Pancreas (tissue), 10 donors: ENCODE results near the gene LINC00632. TPM values are rescaled to one million over a fixed set of nuclear protein-coding genes. Genes with fewer than 3 reads are reported as not detected.
"Not testable (repeated sequence)": the region's sequence is repeated elsewhere in the genome, so short reads cannot be mapped to it uniquely, and the experiment has no call there.

Experiments
- ATAC-seq, 4 donors: fragments of 200-7000 bp; cut with Tn5 transposase; one replicate each; pipeline versions ENCODE4 v1.8.0 to v1.9.1; 2020; ENCODE audit warnings: mild to moderate bottlenecking in 4 of 4, moderate library complexity in 4 of 4
- DNase-seq, 6 donors: peaks; one replicate each; pipeline ENCODE4 v3.0.0-alpha.2; 2020
- FAIRE-seq: peaks from 2 replicates; lab custom pipeline; 2012; peaks lifted over from hg19 to GRCh38; lab: Jason Lieb, UNC
- H3K27ac ChIP-seq, 4 donors: fragments of 200-600 bp; sonication (generic); 1 replicate in 3 of 4; 2 replicates in 1 of 4; pipeline versions ENCODE4 v1.5.0 to v1.8.0; 2020
- H3K27me3 ChIP-seq, 4 donors: fragments of 200-600 bp; one replicate each; pipeline ENCODE4 v1.8.0; 2021
- H3K36me3 ChIP-seq, 3 donors: fragments of 200-600 bp; sonication (generic) in 1 of 3; one replicate each; pipeline versions ENCODE4 v1.5.0 to v1.8.0; 2020 to 2021
- H3K4me1 ChIP-seq, 3 donors: fragments of 200-600 bp; one replicate each; pipeline ENCODE4 v1.8.0; 2021
- H3K4me3 ChIP-seq, 4 donors: fragments of 200-600 bp; sonication (generic) in 2 of 4; one replicate each; pipeline versions ENCODE4 v1.5.0 to v1.8.0; 2020 to 2021
- H3K9me3 ChIP-seq, 4 donors: fragments of 200-600 bp; one replicate each; pipeline ENCODE4 v1.8.0; 2021
- CTCF ChIP-seq, 4 donors: fragments of 200-600 bp; sonication (generic) in 3 of 4; IDR thresholded peaks; one replicate each; pipeline versions ENCODE4 v1.5.0 to v1.8.0; 2021; ENCODE audit warnings: antibody characterized with exemption in 4 of 4
- WGBS, 2 donors: extraction: QIAGEN DNeasy Blood & Tissue Kit; methylation state at CpG; one replicate each; pipeline ENCODE4 v1.1.7; 2013; 5-methylcytosine and 5-hydroxymethylcytosine counted together
- intact Hi-C, 3 donors: fragments of 100-400 bp; cut with DNase I; formaldehyde crosslinking; loops; one replicate each; pipeline versions ENCODE4 v1.11.1 to v1.14.2; 2022
- polyA plus RNA-seq, 2 donors: library from polyadenylated mRNA; stranded (reverse); fragments of 200-250 nt; gene quantifications; one replicate each; pipeline ENCODE4 v1.2.3, GENCODE V29; 2013
- total RNA-seq, 6 donors: library from RNA; stranded (reverse); fragmentation: NEBNext Ultra II Directional in 4 of 6; extraction: Animal tissue kit (Norgen Biotek cat#: 25700) in 4 of 6; gene quantifications; one replicate each; pipeline versions ENCODE4 v1.2.1 to v1.2.4, GENCODE V29; 2021 to 2023
- donor health status: healthy with polysubstance abuse.
- donor health status: DM: no; HTN: no; CAD: no; lungs with moderate emphysema.
- donor health status: DM: no; HTN: no; CAD: no.
- donor health status: control.
- donor health status: control.
- donor health status: Bipolar disorder and iron deficiency.
- donor health status: DM: yes; HTN: yes; CAD: no.
- donor health status: DM: no; HTN: no; CAD: no.
- donor health status: DM: no; HTN: no; CAD: no.
- donor health status: DM: yes; HTN: yes; CAD: no.

Gene LINC00632
- total and polyA plus RNA-seq, 8 donors = 0.47 to 221 (median 75.0) TPM

- H3K27me3 ChIP-seq = peaks cover 0 to 6% (median 0%) of the 10 kb centered on the region in 4 donors
- no peak overlapping the region for H3K27ac ChIP-seq
- no peak for TF ChIP-seq CTCF (IDR thresholded peaks at IDR 0.05)
- no peaks in the 10 kb centered on the region for H3K9me3 ChIP-seq
- no peaks in the 10 kb centered on the region for H3K4me1 ChIP-seq
- no peak overlapping the region for H3K4me3 ChIP-seq
- DNase-seq (no peak), FAIRE-seq (peak; percentile 73), ATAC-seq (no peak)
- no peaks in the 10 kb centered on the region for H3K36me3 ChIP-seq
- intact Hi-C loops = no loop called here
- WGBS, 2 donors = 65 to 67% methylated on average over 5 of the region's 5 CpGs
Measured at GRCh38 chrX:140687706-140688105, 21.9 kb upstream of the LINC00632 start.

- H3K36me3 ChIP-seq, H3K27ac ChIP-seq, H3K4me3 ChIP-seq, intact Hi-C loops, ATAC-seq, H3K4me1 ChIP-seq, H3K9me3 ChIP-seq, H3K27me3 ChIP-seq, FAIRE-seq, DNase-seq: not testable (repeated sequence)
- WGBS, 2 donors = 57 to 68% methylated on average over 4 of the region's 4 CpGs
Measured at GRCh38 chrX:140691596-140691995, 18.0 kb upstream of the LINC00632 start.

GRCh38 chrX:140697618-140698017 is 11.9 kb upstream of the LINC00632 start:
- Histone ChIP-seq H3K27ac (no peak overlapping the region), H3K4me1 (no peaks in the 10 kb centered on the region), H3K36me3 (no peaks in the 10 kb centered on the region), H3K4me3 (no peak overlapping the region), H3K9me3 (no peaks in the 10 kb centered on the region), H3K27me3 (peaks cover 0 to 11% (median 2%) of the 10 kb centered on the region in 4 donors)
- 51 to 52% methylated on average over 3 of the region's 3 CpGs for WGBS, 2 donors
- peak in 1 of 4 donors; percentile 8 for TF ChIP-seq CTCF (IDR thresholded peaks at IDR 0.05)
- intact Hi-C loops = no loop called here
- DNase-seq (no peak), ATAC-seq (no peak), FAIRE-seq (no peak)

- Histone ChIP-seq H3K9me3 (no peaks in the 10 kb centered on the region), H3K4me1 (no peaks in the 10 kb centered on the region), H3K27me3 (peaks cover 0 to 23% (median 2%) of the 10 kb centered on the region in 4 donors), H3K4me3 (no peak overlapping the region), H3K27ac (no peak overlapping the region), H3K36me3 (no peaks in the 10 kb centered on the region)
- 15 to 41% methylated on average over 9 of the region's 9 CpGs for WGBS, 2 donors
- FAIRE-seq (peak; percentile 43), DNase-seq (no peak), ATAC-seq (peak in 2 of 4 donors; percentile 57 to 67)
- intact Hi-C loops = no loop called here
- peak in 2 of 4 donors; percentile 33 to 46 for TF ChIP-seq CTCF (IDR thresholded peaks at IDR 0.05)
Measured at GRCh38 chrX:140701480-140701879, 8.1 kb upstream of the LINC00632 start.

- Histone ChIP-seq H3K4me3 (no peak overlapping the region), H3K4me1 (no peaks in the 10 kb centered on the region), H3K9me3 (no peaks in the 10 kb centered on the region), H3K27ac (no peak overlapping the region), H3K36me3 (no peaks in the 10 kb centered on the region), H3K27me3 (peaks cover 0 to 22% (median 2%) of the 10 kb centered on the region in 4 donors)
- DNase-seq = no peak
- TF ChIP-seq CTCF (IDR thresholded peaks at IDR 0.05) = no peak
- WGBS, 2 donors = 49 to 54% methylated on average over 6 of the region's 6 CpGs
- intact Hi-C loops = no loop called here
- FAIRE-seq = no peak
- ATAC-seq = no peak
Measured at GRCh38 chrX:140710710-140711109, 1.2 kb downstream of the LINC00632 start.
